Measurements from ENCODE around the gene GRAMD1A.

- TF ChIP-seq CTCF (IDR thresholded peaks at IDR 0.05) (no peak), ZFX (IDR thresholded peaks at IDR 0.05; ENCODE audit: borderline replicate concordance) (no peak)
These were observed 4.6 kb upstream of the GRAMD1A start for GRCh38 chr19:34995551-34995950.

All from 22Rv1 (cell line).